ENCODE data around the gene PTPRE.

The PTPRE gene

GRCh38 chr10:127991543-127992255 is 84.8 kb downstream of the PTPRE start:
- H3K4me2 ChIP-seq (ENCODE audit: low read length) = no peak overlapping the region
- TF ChIP-seq EZH2phosphoT487 (IDR thresholded peaks at IDR 0.05; ENCODE audit: low read depth) (no peak), CTCF (IDR thresholded peaks at IDR 0.05; ENCODE audit: low read depth, low read length) (no peak)
- H3K27ac ChIP-seq (ENCODE audit: low read length) = no peak overlapping the region
- H3K4me1 ChIP-seq (ENCODE audit: low read length) = peaks cover 2% of the 10 kb centered on the region; the same call in 1 of the 2 replicates
- H3K9me3 ChIP-seq (ENCODE audit: insufficient read depth, low read length) = no peaks in the 10 kb centered on the region
- no peaks in the 10 kb centered on the region for H3K27me3 ChIP-seq (ENCODE audit: low read depth, low read length)
- no peak overlapping the region for H3K9ac ChIP-seq (ENCODE audit: low read length)
- H4K20me1 ChIP-seq (ENCODE audit: insufficient read depth, low read length) = no peaks in the 10 kb centered on the region
- H3K79me2 ChIP-seq (ENCODE audit: low read length) = no peaks in the 10 kb centered on the region
- H2AFZ ChIP-seq (ENCODE audit: low read depth, low read length) = no peak overlapping the region
- H3K4me3 ChIP-seq (ENCODE audit: low read length) = no peak overlapping the region
- no peaks in the 10 kb centered on the region for H3K36me3 ChIP-seq (replicated peaks; ENCODE audit: low read depth, low read length)

- no peaks in the 10 kb centered on the region for H3K36me3 ChIP-seq (replicated peaks; ENCODE audit: low read depth, low read length)
- H3K9me3 ChIP-seq (ENCODE audit: insufficient read depth, low read length) = no peaks in the 10 kb centered on the region
- H4K20me1 ChIP-seq (ENCODE audit: insufficient read depth, low read length) = no peaks in the 10 kb centered on the region
- H3K4me1 ChIP-seq (ENCODE audit: low read length) = no peaks in the 10 kb centered on the region
- no peak overlapping the region for H3K27ac ChIP-seq (ENCODE audit: low read length)
- no peaks in the 10 kb centered on the region for H3K79me2 ChIP-seq (ENCODE audit: low read length)
- no peak overlapping the region for H2AFZ ChIP-seq (ENCODE audit: low read depth, low read length)
- no peak overlapping the region for H3K4me3 ChIP-seq (ENCODE audit: low read length)
- no peak for TF ChIP-seq CTCF (IDR thresholded peaks at IDR 0.05; ENCODE audit: low read depth, low read length)
- TF ChIP-seq EZH2phosphoT487 (IDR thresholded peaks at IDR 0.05; ENCODE audit: low read depth) = no peak
- no peak overlapping the region for H3K4me2 ChIP-seq (ENCODE audit: low read length)
- H3K27me3 ChIP-seq (ENCODE audit: low read depth, low read length) = no peaks in the 10 kb centered on the region
- no peak overlapping the region for H3K9ac ChIP-seq (ENCODE audit: low read length)
Observed at GRCh38 chr10:127992376-127992775, 85.5 kb downstream of the PTPRE start.

- H4K20me1 ChIP-seq (ENCODE audit: insufficient read depth, low read length) = no peaks in the 10 kb centered on the region
- H3K27ac ChIP-seq (ENCODE audit: low read length) = no peak overlapping the region
- H3K9ac ChIP-seq (ENCODE audit: low read length) = no peak overlapping the region
- H3K9me3 ChIP-seq (ENCODE audit: insufficient read depth, low read length) = no peaks in the 10 kb centered on the region
- TF ChIP-seq CTCF (IDR thresholded peaks at IDR 0.05; ENCODE audit: low read depth, low read length) (no peak), EZH2phosphoT487 (IDR thresholded peaks at IDR 0.05; ENCODE audit: low read depth) (no peak)
- no peaks in the 10 kb centered on the region for H3K36me3 ChIP-seq (replicated peaks; ENCODE audit: low read depth, low read length)
- no peak overlapping the region for H3K4me3 ChIP-seq (ENCODE audit: low read length)
- H3K4me2 ChIP-seq (ENCODE audit: low read length) = no peak overlapping the region
- H3K79me2 ChIP-seq (ENCODE audit: low read length) = no peaks in the 10 kb centered on the region
- H2AFZ ChIP-seq (ENCODE audit: low read depth, low read length) = no peak overlapping the region
- H3K27me3 ChIP-seq (ENCODE audit: low read depth, low read length) = 0 out of 2 replicates have a peak, but pooled peaks cover 6% of the 10 kb centered on the region
- no peaks in the 10 kb centered on the region for H3K4me1 ChIP-seq (ENCODE audit: low read length)
Observed at GRCh38 chr10:127993056-127993690, 86.3 kb downstream of the PTPRE start.

- H3K4me2 ChIP-seq (ENCODE audit: low read length) = no peak overlapping the region
- no peaks in the 10 kb centered on the region for H4K20me1 ChIP-seq (ENCODE audit: insufficient read depth, low read length)
- no peak overlapping the region for H3K9ac ChIP-seq (ENCODE audit: low read length)
- no peak overlapping the region for H2AFZ ChIP-seq (ENCODE audit: low read depth, low read length)
- no peak overlapping the region for H3K4me3 ChIP-seq (ENCODE audit: low read length)
- peaks cover 8% of the 10 kb centered on the region; the same call in 1 of the 2 replicates for H3K27me3 ChIP-seq (ENCODE audit: low read depth, low read length)
- H3K27ac ChIP-seq (ENCODE audit: low read length) = no peak overlapping the region
- no peaks in the 10 kb centered on the region for H3K9me3 ChIP-seq (ENCODE audit: insufficient read depth, low read length)
- H3K79me2 ChIP-seq (ENCODE audit: low read length) = no peaks in the 10 kb centered on the region
- no peak for TF ChIP-seq CTCF (IDR thresholded peaks at IDR 0.05; ENCODE audit: low read depth, low read length)
- TF ChIP-seq EZH2phosphoT487 (IDR thresholded peaks at IDR 0.05; ENCODE audit: low read depth) = no peak
- H3K4me1 ChIP-seq (ENCODE audit: low read length) = peaks cover 3% of the 10 kb centered on the region; the same call in 1 of the 2 replicates
- H3K36me3 ChIP-seq (replicated peaks; ENCODE audit: low read depth, low read length) = no peaks in the 10 kb centered on the region
Observed at GRCh38 chr10:127995939-127996338, 89.0 kb downstream of the PTPRE start.
